A549 (cell line): ENCODE data around the gene SCGB2A2.

Experiments used
- CBX2 ChIP-seq: fragments of 200-600 bp; sonication (generic); IDR thresholded peaks from 2 replicates; pipeline ENCODE4 v1.6.1; 2016; ENCODE audit warnings: low read depth, mild to moderate bottlenecking, borderline replicate concordance
- CTCF ChIP-seq: fragments of >200 bp; sonication (Bioruptor Twin); formaldehyde crosslinking; IDR thresholded peaks from 3 replicates; pipeline ENCODE4 v1.5.1; 2016
- JUN ChIP-seq, 2 experiments: fragments of >200 bp; sonication (Bioruptor Twin); formaldehyde crosslinking; IDR thresholded peaks; 2 replicates in 1 of 2; 3 replicates in 1 of 2; pipeline ENCODE4 v1.6.1; 2016 to 2017
- MYC ChIP-seq: IDR thresholded peaks from 2 replicates; pipeline ENCODE4 v1.6.1; 2012; ENCODE audit warnings: mild to moderate bottlenecking, inconsistent platforms, low read length, improper control_type of control experiment, borderline replicate concordance
- POLR2A ChIP-seq: IDR thresholded peaks from 2 replicates; pipeline ENCODE4 v1.6.1; 2012; ENCODE audit warnings: mild to moderate bottlenecking, low read length
- RCOR1 ChIP-seq: fragments of 150-350 bp; IDR thresholded peaks from 2 replicates; pipeline ENCODE4 v1.6.1; 2014; ENCODE audit warnings: antibody characterized with exemption, low read length, low read depth

DNA sequence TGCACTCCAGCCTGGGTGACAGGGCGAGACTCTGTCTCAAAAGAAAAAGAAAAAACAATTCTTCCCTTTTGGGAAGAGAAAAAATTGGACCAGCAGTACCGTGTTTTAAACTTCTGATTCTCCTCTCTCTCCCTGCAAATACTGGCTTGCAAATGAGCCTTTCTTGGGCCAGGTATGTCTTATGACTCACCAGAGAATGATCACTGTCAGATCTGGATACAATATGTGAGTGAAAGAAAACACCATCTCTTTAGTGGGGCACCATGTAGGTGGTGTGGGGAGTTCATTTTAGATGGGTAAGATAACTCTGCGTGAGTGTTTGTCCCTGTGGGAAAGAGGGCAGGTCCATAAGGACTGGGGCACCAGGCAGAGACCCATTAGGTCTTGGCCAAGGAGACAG is 2.4 kb upstream of the SCGB2A2 start:
- TF ChIP-seq CTCF (no peak), MYC (no peak), POLR2A (no peak), CBX2 (no peak), RCOR1 (no peak), JUN (IDR thresholded peaks at IDR 0.05) (no peak)
